ENCODE results near the gene C13orf42.

DNA sequence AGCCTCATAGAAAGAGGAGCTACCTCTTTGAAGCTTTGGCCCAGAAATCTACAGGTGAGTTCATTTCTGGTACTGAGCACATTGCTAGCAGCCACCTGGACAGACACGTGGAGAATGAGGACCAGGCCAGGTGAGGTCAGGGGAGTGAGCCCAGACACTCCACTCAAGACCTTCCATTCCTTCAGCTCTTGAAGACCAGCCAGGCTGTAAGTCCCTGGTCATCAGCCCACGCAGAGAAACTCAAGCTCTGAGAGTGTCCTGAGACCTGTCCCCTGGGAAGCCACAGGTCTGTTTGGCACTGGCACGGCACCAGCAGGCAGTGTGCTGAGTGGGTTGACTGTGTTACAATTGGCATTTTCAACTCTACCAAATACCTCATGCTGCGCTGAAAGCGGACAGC lies 27.4 kb downstream of the C13orf42 start:
- TF ChIP-seq, protein P1, sequence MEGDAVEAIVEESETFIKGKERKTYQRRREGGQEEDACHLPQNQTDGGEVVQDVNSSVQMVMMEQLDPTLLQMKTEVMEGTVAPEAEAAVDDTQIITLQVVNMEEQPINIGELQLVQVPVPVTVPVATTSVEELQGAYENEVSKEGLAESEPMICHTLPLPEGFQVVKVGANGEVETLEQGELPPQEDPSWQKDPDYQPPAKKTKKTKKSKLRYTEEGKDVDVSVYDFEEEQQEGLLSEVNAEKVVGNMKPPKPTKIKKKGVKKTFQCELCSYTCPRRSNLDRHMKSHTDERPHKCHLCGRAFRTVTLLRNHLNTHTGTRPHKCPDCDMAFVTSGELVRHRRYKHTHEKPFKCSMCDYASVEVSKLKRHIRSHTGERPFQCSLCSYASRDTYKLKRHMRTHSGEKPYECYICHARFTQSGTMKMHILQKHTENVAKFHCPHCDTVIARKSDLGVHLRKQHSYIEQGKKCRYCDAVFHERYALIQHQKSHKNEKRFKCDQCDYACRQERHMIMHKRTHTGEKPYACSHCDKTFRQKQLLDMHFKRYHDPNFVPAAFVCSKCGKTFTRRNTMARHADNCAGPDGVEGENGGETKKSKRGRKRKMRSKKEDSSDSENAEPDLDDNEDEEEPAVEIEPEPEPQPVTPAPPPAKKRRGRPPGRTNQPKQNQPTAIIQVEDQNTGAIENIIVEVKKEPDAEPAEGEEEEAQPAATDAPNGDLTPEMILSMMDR (IDR thresholded peaks at IDR 0.05): no peak
- no peak for TF ChIP-seq POLR2A (IDR thresholded peaks at IDR 0.05)
